Activated CD8-positive, alpha-beta memory T cell treated with anti-CD3 and anti-CD28 coated beads, Interleukin-2, amount 50 U/mL, for 4 hours (primary cell): ENCODE data around the gene SOD3.

Experiments used
- DNase-seq: peaks from one replicate; pipeline ENCODE4 v3.0.0-alpha.2; 2020

The SOD3 gene

GRCh38 chr4:24805067-24805466 is 9.7 kb downstream of the SOD3 start:
- no peak for DNase-seq

- no peak for DNase-seq
These were observed 10.2 kb downstream of the SOD3 start for GRCh38 chr4:24805566-24805965.

DNA sequence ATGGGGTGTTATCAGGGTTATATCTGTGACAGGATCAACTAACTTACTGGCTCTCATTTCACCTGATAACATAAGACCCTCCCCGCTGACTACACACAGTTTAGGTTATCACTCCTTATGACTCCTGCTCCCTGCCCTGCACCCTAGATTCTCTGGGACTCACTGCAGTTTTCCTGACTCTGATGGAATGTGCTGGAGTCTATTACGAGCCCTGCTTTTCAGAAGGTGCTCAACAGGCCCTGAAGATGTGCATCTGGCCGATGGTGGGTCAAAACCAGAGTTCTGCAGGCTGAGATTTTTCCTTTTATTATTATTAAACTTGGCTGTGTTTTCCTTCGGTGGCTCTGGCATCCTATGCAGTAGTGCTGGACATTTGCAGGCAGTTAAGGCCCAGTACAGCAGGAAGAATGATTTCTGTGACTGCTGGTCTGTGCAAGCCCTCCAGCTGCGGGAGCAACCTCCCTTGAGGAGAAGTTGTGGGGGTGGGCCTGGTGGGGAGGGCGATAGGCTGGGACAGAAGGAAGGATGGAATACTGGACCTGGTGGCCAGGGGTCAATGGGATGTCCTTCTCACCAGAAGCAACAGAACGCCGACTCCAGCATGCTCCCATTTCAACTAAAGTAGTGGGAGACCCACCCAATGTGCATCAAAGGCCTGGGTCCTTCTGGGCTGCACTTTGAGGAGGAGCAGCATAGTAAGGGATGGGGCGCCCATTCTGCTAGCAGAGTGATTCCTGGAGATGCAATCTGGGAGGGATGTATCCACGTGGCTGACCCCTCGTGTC is 11.0 kb downstream of the SOD3 start:
- no peak for DNase-seq

DNA sequence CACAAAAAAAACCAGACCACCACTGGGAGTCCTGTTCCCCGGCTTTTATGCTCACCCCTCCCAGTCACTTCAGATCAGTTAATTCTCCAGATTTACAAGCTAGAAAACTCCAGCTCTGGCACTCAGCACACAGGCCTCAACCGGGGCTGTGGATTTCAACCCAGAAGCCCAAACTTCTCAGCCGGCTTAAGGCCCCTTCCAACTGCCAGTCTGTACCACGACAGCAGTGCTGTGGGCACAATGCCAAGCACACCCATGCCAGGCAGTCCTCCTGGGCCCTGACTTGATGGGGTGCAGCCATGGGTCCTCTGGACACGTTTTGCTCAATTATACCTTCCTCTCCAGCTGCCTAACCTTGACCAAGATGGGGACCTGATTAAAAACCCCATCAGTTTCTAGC is 12.2 kb downstream of the SOD3 start:
- DNase-seq = no peak

GRCh38 chr4:24808261-24808660 is 12.9 kb downstream of the SOD3 start:
- no peak for DNase-seq

GRCh38 chr4:24808955-24809354 is 13.6 kb downstream of the SOD3 start:
- no peak for DNase-seq

DNA sequence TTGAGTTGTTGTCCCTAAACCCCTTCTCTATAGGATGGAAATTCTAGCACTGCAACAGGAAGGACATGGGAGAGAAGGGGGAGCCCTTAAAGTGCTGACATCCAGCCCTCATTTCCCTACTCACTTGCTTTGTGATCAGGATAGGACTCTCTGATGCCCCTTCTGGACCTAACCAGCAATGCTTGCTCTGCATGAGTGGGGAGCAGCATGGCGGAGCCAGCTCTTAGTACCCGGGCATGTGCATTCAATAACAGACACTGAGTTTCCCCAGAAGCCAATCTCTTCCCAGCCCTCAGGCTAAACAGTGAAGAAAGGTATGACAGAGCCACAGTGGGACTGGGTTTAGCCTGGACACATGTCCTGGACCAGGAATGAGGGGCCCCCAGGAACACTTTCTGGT is 14.0 kb downstream of the SOD3 start:
- DNase-seq = no peak

GRCh38 chr4:24809815-24810405 is 14.5 kb downstream of the SOD3 start:
- no peak for DNase-seq

GRCh38 chr4:24810871-24811631 is 15.7 kb downstream of the SOD3 start:
- DNase-seq = no peak

GRCh38 chr4:24813732-24814131 is 18.4 kb downstream of the SOD3 start:
- DNase-seq = no peak

- no peak for DNase-seq
These were observed 21.4 kb downstream of the SOD3 start for GRCh38 chr4:24816797-24817196.

DNA sequence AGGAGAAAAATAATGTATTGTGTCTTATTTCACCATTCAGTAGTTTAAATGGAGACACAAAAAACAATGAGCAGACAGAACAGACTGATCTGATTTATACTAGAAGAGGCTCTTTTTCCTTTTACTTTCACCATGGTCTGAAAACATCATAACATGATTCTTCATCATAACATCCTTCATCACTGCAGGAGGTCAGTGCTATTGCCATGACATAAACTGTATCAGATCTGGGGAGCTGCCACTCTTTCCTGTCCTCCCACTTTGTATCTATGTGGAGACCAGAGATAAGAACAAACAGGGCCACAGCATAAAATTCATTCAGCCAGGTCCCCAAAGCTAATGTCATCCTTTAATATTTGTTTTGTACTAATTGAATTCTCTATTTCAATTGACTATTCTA is 25.2 kb downstream of the SOD3 start:
- no peak for DNase-seq

GRCh38 chr4:24824720-24825119 is 29.3 kb downstream of the SOD3 start:
- no peak for DNase-seq

DNA sequence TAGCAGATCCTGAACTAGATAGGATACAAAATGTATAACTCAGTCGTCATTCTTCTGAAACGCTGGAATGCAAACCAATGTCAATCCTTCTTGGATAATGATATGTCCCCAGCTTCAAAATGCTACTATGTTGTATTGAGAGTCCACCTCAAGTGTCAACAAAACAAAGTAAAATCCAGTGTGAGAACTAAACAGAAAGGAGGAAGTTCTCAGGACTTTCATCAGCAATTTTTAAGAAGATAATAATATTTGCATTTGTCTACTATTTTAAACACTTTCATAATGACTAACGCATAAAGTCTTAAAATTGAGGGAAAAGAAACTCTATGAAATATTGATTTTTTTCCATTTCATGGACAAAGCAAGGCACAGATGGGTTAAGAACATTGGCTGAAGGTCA is 36.3 kb downstream of the SOD3 start:
- no peak for DNase-seq

DNA sequence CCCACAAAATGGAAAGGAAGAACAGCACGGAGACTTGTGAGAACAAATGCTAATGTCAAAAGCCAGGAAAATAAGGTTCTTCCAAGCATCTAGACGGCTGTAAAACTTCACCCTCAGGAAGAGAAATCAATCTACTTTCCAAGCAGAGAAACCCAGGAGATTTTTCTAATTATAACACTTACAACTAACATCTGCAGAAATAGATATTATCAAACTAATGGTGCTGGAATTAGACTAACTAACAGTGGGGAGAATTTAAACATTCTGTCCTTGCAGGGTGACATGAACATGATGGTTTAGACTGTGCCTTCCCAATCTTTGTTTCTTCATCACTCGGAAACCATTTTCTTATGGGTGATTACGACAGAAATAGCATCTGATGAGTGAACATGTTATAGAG is 40.3 kb downstream of the SOD3 start:
- DNase-seq = no peak

DNA sequence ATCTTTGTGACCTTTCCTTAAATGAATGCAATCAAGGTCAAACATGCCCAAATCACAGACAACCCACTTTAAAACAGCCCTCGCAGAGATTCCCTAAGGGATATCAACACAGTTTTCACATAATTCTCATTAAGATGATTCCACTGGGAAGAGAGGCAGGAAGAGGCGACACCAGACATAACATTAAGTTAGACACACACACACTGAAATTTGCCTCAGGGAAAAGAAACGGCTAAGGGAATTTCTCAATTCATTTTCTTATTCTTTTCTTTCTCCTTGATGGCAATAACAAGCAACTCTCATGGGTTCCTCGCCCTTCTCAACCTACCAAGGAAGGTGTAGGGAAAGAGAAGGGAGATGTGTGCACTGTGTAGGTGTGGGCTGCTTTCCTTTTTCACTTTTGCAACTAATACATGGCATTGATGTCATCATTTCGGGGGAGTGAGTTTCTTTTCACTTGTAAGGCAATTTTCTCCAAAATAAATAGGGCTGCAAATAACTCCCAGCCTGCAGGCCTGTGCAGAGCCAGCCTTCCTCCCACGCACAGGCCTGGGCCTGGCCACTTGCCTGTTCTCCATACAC is 41.4 kb downstream of the SOD3 start:
- no peak for DNase-seq

GRCh38 chr4:24837336-24837735 is 42.0 kb downstream of the SOD3 start:
- no peak for DNase-seq

DNA sequence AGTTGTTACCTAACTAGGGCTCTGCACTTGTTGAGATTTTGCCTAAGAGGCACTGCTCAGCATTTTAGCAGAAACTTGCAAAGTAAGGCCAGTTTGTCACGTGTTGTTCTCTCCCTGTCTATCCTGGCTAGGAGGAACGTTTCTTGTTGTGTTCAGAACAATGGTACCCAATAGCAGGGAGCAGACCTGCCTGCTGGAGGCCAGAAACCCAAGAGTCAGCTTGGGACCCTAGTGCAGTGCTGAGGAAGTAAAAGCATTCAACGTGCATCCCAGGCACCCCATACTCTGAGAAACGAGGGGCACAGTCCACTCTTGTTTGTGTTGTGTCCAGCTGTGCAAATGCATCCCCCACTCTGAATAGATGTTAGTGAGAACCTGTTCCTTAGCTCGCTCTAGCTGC is 42.4 kb downstream of the SOD3 start:
- DNase-seq = no peak

GRCh38 chr4:24840362-24840761 is 45.0 kb downstream of the SOD3 start:
- no peak for DNase-seq

DNA sequence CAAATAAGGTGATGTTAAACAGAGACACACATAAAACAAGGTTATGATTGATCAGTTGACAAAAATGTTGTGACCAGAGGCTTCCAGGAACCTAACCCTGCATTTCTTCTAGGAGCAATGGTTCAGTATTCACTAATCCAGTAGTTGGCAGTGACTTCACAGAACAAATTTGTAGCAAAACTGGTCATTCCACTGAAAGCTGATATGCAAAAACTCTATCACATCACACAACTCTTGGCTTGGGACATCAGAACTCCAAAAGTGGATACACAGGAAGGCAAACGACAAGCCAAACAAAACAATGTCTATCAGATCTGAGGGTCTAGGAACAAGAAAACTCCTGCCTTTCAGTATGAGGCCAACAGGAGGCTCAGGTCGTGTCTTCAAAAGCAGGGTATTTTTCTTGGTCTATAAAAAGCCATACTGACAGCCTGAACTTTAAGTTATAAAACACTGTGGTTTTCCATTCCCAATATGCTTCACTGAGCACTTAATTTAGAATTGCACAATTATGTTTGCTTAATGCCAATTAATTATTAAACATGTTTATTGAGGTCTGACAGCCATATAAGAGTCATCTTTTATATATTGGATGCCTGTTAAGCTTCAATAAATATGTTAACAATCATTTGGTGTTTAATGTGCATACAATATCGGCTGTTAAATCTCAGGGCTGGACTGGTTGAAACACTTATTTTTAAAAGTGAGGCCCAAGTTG is 45.6 kb downstream of the SOD3 start:
- DNase-seq = no peak

DNA sequence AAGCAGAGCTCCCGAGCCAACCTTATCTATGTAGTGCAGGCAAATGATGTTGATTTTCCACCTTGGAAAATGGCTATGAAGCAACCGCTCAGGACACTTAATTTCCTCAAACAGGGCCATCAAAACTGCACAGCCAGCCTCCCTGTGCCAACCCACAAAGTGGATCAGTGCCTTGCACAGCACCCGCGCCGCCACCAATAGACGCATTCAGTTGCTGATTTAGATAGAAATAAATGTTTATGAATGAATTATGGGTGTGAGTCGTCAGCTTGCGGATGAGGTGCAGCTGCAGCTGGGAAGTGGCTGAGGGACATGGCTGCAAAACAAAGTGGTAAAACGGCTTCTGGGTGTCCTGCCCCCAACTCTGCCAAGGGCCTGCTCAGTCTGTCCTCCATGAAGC is 47.0 kb downstream of the SOD3 start:
- no peak for DNase-seq

DNA sequence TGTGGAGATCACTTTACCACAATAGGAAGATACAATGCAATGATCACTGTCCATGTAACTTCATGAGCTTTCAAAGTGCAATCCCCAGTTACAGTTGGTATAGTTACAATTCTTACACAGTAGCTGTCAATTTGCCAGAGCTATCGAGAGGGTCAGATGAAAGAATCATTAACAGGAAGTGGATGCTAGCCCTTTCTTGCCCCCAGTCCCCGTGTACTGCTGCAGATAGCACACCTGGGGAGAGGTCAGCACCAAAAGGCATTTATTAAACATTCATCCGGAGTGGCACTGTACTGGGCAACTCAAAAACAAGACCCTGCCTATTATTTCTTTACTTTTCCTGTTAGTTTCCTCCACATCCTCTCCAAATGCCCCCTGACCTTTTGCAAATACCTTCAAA is 47.7 kb downstream of the SOD3 start:
- no peak for DNase-seq

- DNase-seq = no peak
These were observed 49.8 kb downstream of the SOD3 start for GRCh38 chr4:24845132-24845531.
